8988T (cell line): ENCODE results near the gene RGL3.
A peak's percentile ranks its signal among the peaks of the same experiment; 100 is the strongest.
"Not testable (repeated sequence)": the region's sequence is repeated elsewhere in the genome, so short reads cannot be mapped to it uniquely, and the experiment has no call there.

Experiments
- DNase-seq: peaks from one replicate; pipeline ENCODE4 v3.0.0; 2011

RGL3 gene

GRCh38 chr19:11418549-11419506, at the start of gene RGL3:
Gene RGL3, minus strand, starts transcription at chr19:11419314. Its CDS starts 36 bp downstream, at chr19:11419278.
- peak; percentile 54 for DNase-seq

- DNase-seq: not testable (repeated sequence)
Observed at GRCh38 chr19:11468266-11468845, 49.2 kb upstream of the RGL3 start.

GRCh38 chr19:11465600-11465999, 46.5 kb upstream of the RGL3 start:
- DNase-seq: no peak

- no peak for DNase-seq
Observed at GRCh38 chr19:11464333-11465265, 45.5 kb upstream of the RGL3 start.

GRCh38 chr19:11463391-11463790, 44.3 kb upstream of the RGL3 start:
- DNase-seq: no peak

- DNase-seq: no peak
Observed at GRCh38 chr19:11461453-11461852, 42.3 kb upstream of the RGL3 start.

- no peak for DNase-seq
Observed at GRCh38 chr19:11460207-11460606, 41.1 kb upstream of the RGL3 start.

- DNase-seq: not testable (repeated sequence)
Observed at GRCh38 chr19:11458912-11459311, 39.8 kb upstream of the RGL3 start.

- no peak for DNase-seq
Observed at GRCh38 chr19:11458236-11458900, 39.3 kb upstream of the RGL3 start.

GRCh38 chr19:11457831-11458230, 38.7 kb upstream of the RGL3 start:
- DNase-seq: no peak

- DNase-seq: no peak
Observed at GRCh38 chr19:11457115-11457514, 38.0 kb upstream of the RGL3 start.

GRCh38 chr19:11456659-11457058, 37.5 kb upstream of the RGL3 start:
- no peak for DNase-seq

- DNase-seq: not testable (repeated sequence)
Observed at GRCh38 chr19:11455233-11455554, 36.1 kb upstream of the RGL3 start.

GRCh38 chr19:11453468-11454341, 34.6 kb upstream of the RGL3 start:
- DNase-seq: peak; percentile 77

GRCh38 chr19:11452620-11453310, 33.7 kb upstream of the RGL3 start:
- no peak for DNase-seq

GRCh38 chr19:11451871-11452619, 32.9 kb upstream of the RGL3 start:
- no peak for DNase-seq

- no peak for DNase-seq
Observed at GRCh38 chr19:11451327-11451870, 32.3 kb upstream of the RGL3 start.

- no peak for DNase-seq
Observed at GRCh38 chr19:11450570-11451326, 31.6 kb upstream of the RGL3 start.

- DNase-seq: no peak
Observed at GRCh38 chr19:11448923-11449554, 29.9 kb upstream of the RGL3 start.
